Measurements from ENCODE around the gene KRTCAP3. TPM values are rescaled to one million over a fixed set of nuclear protein-coding genes. Genes with fewer than 3 reads are reported as not detected.

The KRTCAP3 gene
- total and polyA plus RNA-seq, 2 donors from 2014 or later, result 17.2 to 32.1 TPM

DNA sequence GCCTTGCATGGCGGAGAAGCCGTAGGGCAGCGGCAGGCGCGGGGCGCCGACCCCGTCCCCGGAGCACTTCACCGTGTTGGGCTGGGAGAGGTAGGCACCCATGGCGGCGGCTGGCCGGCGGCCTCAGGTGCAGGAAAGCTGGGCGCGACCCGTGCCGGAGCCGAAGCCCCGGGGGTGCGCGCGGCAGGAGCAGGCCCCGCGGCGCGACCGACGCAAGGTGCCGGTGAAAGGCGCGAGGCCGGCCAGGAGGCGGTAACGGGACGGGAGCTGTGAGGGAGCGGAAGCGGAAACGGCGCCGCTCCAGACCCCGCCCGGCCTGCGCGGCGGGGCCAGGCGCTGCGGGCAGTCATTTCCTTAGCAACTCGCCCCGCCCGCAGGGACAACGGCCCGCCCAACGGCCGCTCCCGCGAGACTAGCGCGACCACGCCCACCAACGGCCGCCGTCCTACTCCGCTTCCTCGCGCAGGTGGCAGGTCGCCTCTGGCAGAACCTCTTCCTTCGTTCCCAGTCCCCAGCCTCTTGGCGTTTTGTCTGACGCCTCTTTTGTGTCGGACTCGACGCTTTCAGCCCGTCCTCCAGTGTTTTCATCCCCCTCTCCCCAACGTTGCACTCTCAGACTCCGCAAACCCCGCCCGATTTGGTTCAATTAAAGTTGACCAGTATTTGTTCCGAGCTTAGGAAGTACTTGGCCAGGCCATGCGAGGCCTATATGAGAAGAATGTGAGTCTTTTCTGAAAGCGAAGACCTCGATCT is 32.7 kb upstream of the KRTCAP3 start, which contains the start of gene PPM1G:
PPM1G (minus strand) TSS at position 271 of the 753 bp plus-strand sequence; CDS start at position 102, 169 bp downstream.
- peak within 1 kb of the TSS; percentile 75 to 78 (median 77) for H3K9ac ChIP-seq (ENCODE audit: low read length in 3 of 3)
- TF ChIP-seq, protein P1, sequence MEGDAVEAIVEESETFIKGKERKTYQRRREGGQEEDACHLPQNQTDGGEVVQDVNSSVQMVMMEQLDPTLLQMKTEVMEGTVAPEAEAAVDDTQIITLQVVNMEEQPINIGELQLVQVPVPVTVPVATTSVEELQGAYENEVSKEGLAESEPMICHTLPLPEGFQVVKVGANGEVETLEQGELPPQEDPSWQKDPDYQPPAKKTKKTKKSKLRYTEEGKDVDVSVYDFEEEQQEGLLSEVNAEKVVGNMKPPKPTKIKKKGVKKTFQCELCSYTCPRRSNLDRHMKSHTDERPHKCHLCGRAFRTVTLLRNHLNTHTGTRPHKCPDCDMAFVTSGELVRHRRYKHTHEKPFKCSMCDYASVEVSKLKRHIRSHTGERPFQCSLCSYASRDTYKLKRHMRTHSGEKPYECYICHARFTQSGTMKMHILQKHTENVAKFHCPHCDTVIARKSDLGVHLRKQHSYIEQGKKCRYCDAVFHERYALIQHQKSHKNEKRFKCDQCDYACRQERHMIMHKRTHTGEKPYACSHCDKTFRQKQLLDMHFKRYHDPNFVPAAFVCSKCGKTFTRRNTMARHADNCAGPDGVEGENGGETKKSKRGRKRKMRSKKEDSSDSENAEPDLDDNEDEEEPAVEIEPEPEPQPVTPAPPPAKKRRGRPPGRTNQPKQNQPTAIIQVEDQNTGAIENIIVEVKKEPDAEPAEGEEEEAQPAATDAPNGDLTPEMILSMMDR (IDR thresholded peaks at IDR 0.05; ENCODE audit: borderline replicate concordance, extremely low read depth, insufficient read depth), result no peak
- no peaks in the 10 kb centered on the region for H3K27me3 ChIP-seq (ENCODE audit: control insufficient read depth, insufficient read depth, low read length)
- DNase-seq (peak; percentile 97 to 98 (median 97)), FAIRE-seq (no peak)
- H3K36me3 ChIP-seq (ENCODE audit: control insufficient read depth in 2 of 3, insufficient read depth in 3 of 3, low read length in 3 of 3), result no peaks in the 10 kb centered on the region
- peaks cover 0 to 7% (median 7%) of the 10 kb centered on the region in 3 donors for H3K4me1 ChIP-seq (ENCODE audit: control insufficient read depth in 2 of 3, insufficient read depth in 2 of 3, low read depth in 1 of 3, low read length in 3 of 3)
- H3K9me3 ChIP-seq (ENCODE audit: control insufficient read depth in 2 of 3, insufficient read depth in 1 of 3, low read length in 3 of 3), result no peaks in the 10 kb centered on the region
- peak within 1 kb of the TSS; percentile 81 to 95 (median 87) for H3K4me3 ChIP-seq (ENCODE audit: low read length in 3 of 3)
- peak within 1 kb of the TSS; percentile 75 to 83 for H3K27ac ChIP-seq (ENCODE audit: low read depth in 2 of 2, low read length in 2 of 2)
- intact Hi-C loops (cut with DNase I), result no loop called here

DNA sequence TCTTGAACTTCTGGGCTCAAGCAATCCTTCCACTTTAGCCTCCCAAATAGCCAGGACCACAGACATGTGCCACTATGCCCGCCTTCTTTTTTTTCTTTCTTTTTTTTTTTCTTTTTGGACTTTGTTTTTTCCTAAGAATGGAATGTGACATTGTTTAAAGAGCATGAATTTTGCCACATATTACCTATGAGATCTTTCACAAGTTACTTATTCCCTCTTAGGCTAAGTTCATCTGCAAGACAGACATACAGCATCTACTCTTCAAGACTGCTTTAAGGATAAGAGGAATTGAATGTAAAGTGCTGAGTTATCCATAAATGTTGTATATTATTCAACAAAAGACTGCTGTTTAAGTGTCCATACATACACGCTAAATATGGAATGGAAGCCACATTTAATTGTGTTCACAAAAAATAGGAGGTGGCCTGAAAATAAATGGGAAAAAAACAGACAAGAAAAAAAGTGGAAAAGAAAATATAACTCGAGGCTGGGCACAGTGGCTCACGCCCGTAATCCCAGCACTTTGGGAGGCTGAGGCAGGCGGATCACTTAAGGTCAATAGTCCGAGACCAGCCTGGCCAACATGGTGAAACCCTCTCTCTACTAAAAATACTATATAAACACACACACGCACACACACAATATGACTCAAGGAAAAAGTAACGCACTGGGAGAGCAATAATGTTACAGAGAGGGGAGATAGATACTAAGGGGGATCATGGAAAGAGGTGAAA is 29.6 kb upstream of the KRTCAP3 start:
- no peak for FAIRE-seq
- intact Hi-C loops (cut with DNase I), result no loop called here
- H3K9me3 ChIP-seq (ENCODE audit: control insufficient read depth in 2 of 3, insufficient read depth in 1 of 3, low read length in 3 of 3), result no peaks in the 10 kb centered on the region

DNA sequence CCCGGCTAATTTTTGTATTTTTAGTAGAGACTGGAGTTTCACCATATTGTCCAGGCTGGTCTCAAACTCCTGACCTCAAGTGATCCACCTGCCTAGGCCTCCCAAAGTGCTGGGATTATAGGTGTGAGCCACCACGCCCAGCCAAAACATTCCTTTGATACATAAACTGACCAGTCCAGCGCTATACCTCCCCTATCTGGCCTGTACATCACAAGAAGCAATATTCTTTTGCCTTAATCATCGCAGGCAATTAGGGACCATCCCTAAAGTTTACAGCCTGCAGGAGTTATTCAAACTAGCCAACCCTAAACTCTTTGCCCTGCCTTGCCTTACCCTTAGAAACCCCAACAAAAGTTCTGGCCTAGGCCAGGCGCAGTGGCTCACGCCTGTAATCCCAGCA is 26.0 kb upstream of the KRTCAP3 start:
- Histone ChIP-seq H3K4me3 (ENCODE audit: low read length in 3 of 3) (no peak overlapping the region), H3K27ac (ENCODE audit: low read depth in 2 of 2, low read length in 2 of 2) (no peak overlapping the region), H3K9ac (ENCODE audit: low read length in 3 of 3) (no peak overlapping the region), H3K4me1 (ENCODE audit: control insufficient read depth in 2 of 3, insufficient read depth in 2 of 3, low read depth in 1 of 3, low read length in 3 of 3) (no peaks in the 10 kb centered on the region), H3K36me3 (ENCODE audit: control insufficient read depth in 2 of 3, insufficient read depth in 3 of 3, low read length in 3 of 3) (no peaks in the 10 kb centered on the region), H3K9me3 (ENCODE audit: control insufficient read depth in 2 of 3, insufficient read depth in 1 of 3, low read length in 3 of 3) (no peaks in the 10 kb centered on the region), H3K27me3 (ENCODE audit: control insufficient read depth, insufficient read depth, low read length) (no peaks in the 10 kb centered on the region)
- DNase-seq, result no peak
- no peak for FAIRE-seq
- TF ChIP-seq, protein P1 (IDR thresholded peaks at IDR 0.05; ENCODE audit: borderline replicate concordance, extremely low read depth, insufficient read depth), result no peak
- intact Hi-C loops (cut with DNase I), result no loop called here

More for the DNA sequence above, 29.6 kb upstream of the KRTCAP3 start:
- H3K36me3 ChIP-seq (ENCODE audit: control insufficient read depth in 2 of 3, insufficient read depth in 3 of 3, low read length in 3 of 3), result no peaks in the 10 kb centered on the region
- no peaks in the 10 kb centered on the region for H3K27me3 ChIP-seq (ENCODE audit: control insufficient read depth, insufficient read depth, low read length)
- H3K4me1 ChIP-seq (ENCODE audit: control insufficient read depth in 2 of 3, insufficient read depth in 2 of 3, low read depth in 1 of 3, low read length in 3 of 3), result peaks cover 0 to 7% (median 7%) of the 10 kb centered on the region in 3 donors
- DNase-seq, result no peak
- TF ChIP-seq, protein P1 (IDR thresholded peaks at IDR 0.05; ENCODE audit: borderline replicate concordance, extremely low read depth, insufficient read depth), result no peak
- H3K4me3 ChIP-seq (ENCODE audit: low read length in 3 of 3), result no peak overlapping the region
- no peak overlapping the region for H3K9ac ChIP-seq (ENCODE audit: low read length in 3 of 3)
- no peak overlapping the region for H3K27ac ChIP-seq (ENCODE audit: low read depth in 2 of 2, low read length in 2 of 2)
